MCF 10A (cell line): ENCODE results near the gene MTG2. TPM values are rescaled to one million over a fixed set of nuclear protein-coding genes. Genes with fewer than 3 reads are reported as not detected.

Experiments
- BruUV-seq: library from RNA; stranded (reverse); fragments of 400-500 nt; replicated peaks from 2 replicates; lab custom pipeline; 2021; lab: Mats Ljungman, UMichigan
- CTCF ChIA-PET: fragments of 300-600 bp; sonication (Branson Sonifier 250); formaldehyde crosslinking; extraction: SDS; loops from one replicate; lab custom pipeline; 2021; ENCODE audit warnings: antibody characterized with exemption, inconsistent platforms; lab: Yijun Ruan, JAX
- POLR2A ChIA-PET: fragments of 300-600, 350-650 bp; sonication (Branson Sonifier 250); formaldehyde crosslinking; extraction: SDS; loops from one replicate; lab custom pipeline; 2020; ENCODE audit warnings: antibody characterized with exemption, inconsistent platforms; lab: Yijun Ruan, JAX
- DNase-seq: peaks from one replicate; pipeline ENCODE4 v3.0.0-alpha.2; 2018; ENCODE audit not compliant: unreplicated experiment
- H3K27ac Mint-ChIP-seq: one replicate; pipeline ENCODE4 v1.8.0; 2022; ENCODE audit warnings: mild to moderate bottlenecking, low read depth, mixed read lengths; ENCODE audit not compliant: unreplicated experiment
- H3K27me3 Mint-ChIP-seq: one replicate; pipeline ENCODE4 v1.8.0; 2022; ENCODE audit warnings: mixed read lengths; ENCODE audit not compliant: insufficient read depth, unreplicated experiment
- H3K36me3 Mint-ChIP-seq: one replicate; pipeline ENCODE4 v1.8.0; 2022; ENCODE audit warnings: mild to moderate bottlenecking, moderate library complexity, mixed read lengths; ENCODE audit not compliant: insufficient read depth, unreplicated experiment
- H3K4me1 Mint-ChIP-seq: one replicate; pipeline ENCODE4 v1.8.0; 2022; ENCODE audit warnings: mixed read lengths; ENCODE audit not compliant: insufficient read depth, unreplicated experiment
- H3K4me3 Mint-ChIP-seq: one replicate; pipeline ENCODE4 v1.8.0; 2022; ENCODE audit warnings: mild to moderate bottlenecking, moderate library complexity, mixed read lengths; ENCODE audit not compliant: unreplicated experiment
- H3K9me3 Mint-ChIP-seq: one replicate; pipeline ENCODE4 v1.8.0; 2022; ENCODE audit warnings: mixed read lengths; ENCODE audit not compliant: unreplicated experiment
- CTCF ChIP-seq: fragments of 200-600 bp; IDR thresholded peaks from one replicate; pipeline ENCODE4 v1.8.0; 2022; ENCODE audit warnings: antibody characterized with exemption, mild to moderate bottlenecking; ENCODE audit not compliant: unreplicated experiment
- intact Hi-C: fragments of 100-400 bp; cut with micrococcal nuclease; formaldehyde crosslinking; loops from 2 replicates; pipeline ENCODE4 v1.14.1; 2022
- total RNA-seq: library from RNA; stranded (reverse); gene quantifications from 2 replicates; pipeline ENCODE4 v1.2.3, GENCODE V29; 2022

The MTG2 gene
- total RNA-seq, 1 experiment from 2014 or later: 61.0 TPM

GRCh38 chr20:62148908-62149314 is 33.9 kb upstream of the MTG2 start:
- CTCF ChIA-PET: interaction anchor here (0.6 kb wide), 1 partner anchor 11 kb away, joined by 3 read pairs; no protein-coding TSS in a partner anchor
- intact Hi-C loops: no loop called here

GRCh38 chr20:62149532-62150309 is 33.1 kb upstream of the MTG2 start:
- no TSS peak for BruUV-seq
- ChIA-PET POLR2A (interaction anchor here (0.5 to 1.9 kb wide), 10 partner anchors 8 to 659 kb away, joined by 3 to 6 read pairs (median 4); partner anchors contain the start of gene LSM14B), CTCF (interaction anchor here (0.5 to 0.6 kb wide), 2 partner anchors 11 to 20 kb away, joined by 3 read pairs; no protein-coding TSS in a partner anchor)
- peaks cover 35% of the 10 kb centered on the region for H3K36me3 Mint-ChIP-seq
- no peaks in the 10 kb centered on the region for H3K27me3 Mint-ChIP-seq
- peak overlapping the region; percentile 23 for H3K4me3 Mint-ChIP-seq
- intact Hi-C loops: no loop called here
- H3K27ac Mint-ChIP-seq: peak overlapping the region; percentile 59
- peaks cover 30% of the 10 kb centered on the region for H3K4me1 Mint-ChIP-seq
- H3K9me3 Mint-ChIP-seq: no peaks in the 10 kb centered on the region
- TF ChIP-seq CTCF: no peak
- peak; percentile 40 for DNase-seq

More at GRCh38 chr20:62148908-62149314, 33.9 kb upstream of the MTG2 start:
- no peaks in the 10 kb centered on the region for H3K27me3 Mint-ChIP-seq
- no peak for TF ChIP-seq CTCF
- no peak overlapping the region for H3K4me3 Mint-ChIP-seq
- BruUV-seq: no TSS peak
- H3K9me3 Mint-ChIP-seq: no peaks in the 10 kb centered on the region
- H3K36me3 Mint-ChIP-seq: peaks cover 27% of the 10 kb centered on the region
- H3K4me1 Mint-ChIP-seq: peaks cover 29% of the 10 kb centered on the region
- H3K27ac Mint-ChIP-seq: peak overlapping the region; percentile 59
- DNase-seq: no peak
- POLR2A ChIA-PET: no interaction called here

- Mint-ChIP-seq H3K27me3 (no peaks in the 10 kb centered on the region), H3K9me3 (no peaks in the 10 kb centered on the region), H3K4me3 (peak overlapping the region; percentile 23), H3K36me3 (peaks cover 36% of the 10 kb centered on the region), H3K4me1 (peaks cover 30% of the 10 kb centered on the region), H3K27ac (no peak overlapping the region)
- DNase-seq: no peak
- ChIA-PET CTCF (no interaction called here), POLR2A (interaction anchor here (0.5 to 1.9 kb wide), 7 partner anchors 8 to 471 kb away, joined by 3 to 6 read pairs (median 4); partner anchors contain the start of gene LSM14B)
- no peak for TF ChIP-seq CTCF
- intact Hi-C loops: no loop called here
- no TSS peak for BruUV-seq
Observed at GRCh38 chr20:62150310-62150575, 32.6 kb upstream of the MTG2 start.

GRCh38 chr20:62151225-62151624 is 31.6 kb upstream of the MTG2 start:
- Mint-ChIP-seq H3K27me3 (no peaks in the 10 kb centered on the region), H3K4me3 (no peak overlapping the region), H3K36me3 (peaks cover 39% of the 10 kb centered on the region), H3K9me3 (no peaks in the 10 kb centered on the region), H3K27ac (no peak overlapping the region), H3K4me1 (peaks cover 32% of the 10 kb centered on the region)
- no peak for TF ChIP-seq CTCF
- POLR2A ChIA-PET: interaction anchor here (1.5 to 1.9 kb wide), 2 partner anchors 8 to 9 kb away, joined by 3 to 6 read pairs; no protein-coding TSS in a partner anchor
- DNase-seq: no peak
- CTCF ChIA-PET: interaction anchor here (0.6 kb wide), 1 partner anchor 103 kb away, joined by 5 read pairs; no protein-coding TSS in a partner anchor
- intact Hi-C loops: no loop called here
- no TSS peak for BruUV-seq
